Measurements from ENCODE around the gene RGS7. TPM values are rescaled to one million over a fixed set of nuclear protein-coding genes. Genes with fewer than 3 reads are reported as not detected.
"Not testable (repeated sequence)": the region's sequence is repeated elsewhere in the genome, so short reads cannot be mapped to it uniquely, and the experiment has no call there.

Gene RGS7
- total and polyA plus RNA-seq, 9 donors, result 0.05 to 0.25 (median 0.10) TPM; not detected in 5

GRCh38 chr1:240797050-240797449 is 560.0 kb downstream of the RGS7 start:
- WGBS (ENCODE audit: insufficient coverage), result no CpG with 5 or more reads among the region's 1 CpG
- no peak for DNase-seq
- Histone ChIP-seq H3K9me3 (replicated peaks; ENCODE audit: control insufficient read depth, low read depth, low read length) (no peaks in the 10 kb centered on the region), H3K4me1 (ENCODE audit: control insufficient read depth, insufficient read depth, low read length) (no peaks in the 10 kb centered on the region), H3K4me3 (ENCODE audit: low read length) (no peak overlapping the region), H3K27ac (ENCODE audit: low read length) (no peak overlapping the region), H3K36me3 (ENCODE audit: control insufficient read depth, insufficient read depth, low read length) (no peaks in the 10 kb centered on the region), H3K27me3 (ENCODE audit: control insufficient read depth, insufficient read depth, low read length) (no peaks in the 10 kb centered on the region)

- no peaks in the 10 kb centered on the region for H3K9me3 ChIP-seq (replicated peaks; ENCODE audit: control insufficient read depth, low read depth, low read length)
- WGBS (ENCODE audit: insufficient coverage), result 90% methylated on average over 2 of the region's 6 CpGs
- H3K4me1 ChIP-seq (ENCODE audit: control insufficient read depth, insufficient read depth, low read length), result no peaks in the 10 kb centered on the region
- no peak overlapping the region for H3K27ac ChIP-seq (ENCODE audit: low read length)
- DNase-seq, result no peak
- H3K27me3 ChIP-seq (ENCODE audit: control insufficient read depth, insufficient read depth, low read length), result no peaks in the 10 kb centered on the region
- no peaks in the 10 kb centered on the region for H3K36me3 ChIP-seq (ENCODE audit: control insufficient read depth, insufficient read depth, low read length)
- no peak overlapping the region for H3K4me3 ChIP-seq (ENCODE audit: low read length)
These were observed 562.8 kb downstream of the RGS7 start for GRCh38 chr1:240794046-240794843.

- no peaks in the 10 kb centered on the region for H3K27me3 ChIP-seq (ENCODE audit: control insufficient read depth, insufficient read depth, low read length)
- H3K9me3 ChIP-seq (replicated peaks; ENCODE audit: control insufficient read depth, low read depth, low read length), result no peaks in the 10 kb centered on the region
- no peaks in the 10 kb centered on the region for H3K36me3 ChIP-seq (ENCODE audit: control insufficient read depth, insufficient read depth, low read length)
- no peaks in the 10 kb centered on the region for H3K4me1 ChIP-seq (ENCODE audit: control insufficient read depth, insufficient read depth, low read length)
- no peak for DNase-seq
- no peak overlapping the region for H3K4me3 ChIP-seq (ENCODE audit: low read length)
- WGBS (ENCODE audit: insufficient coverage), result 83% methylated on average over 1 of the region's 5 CpGs
- H3K27ac ChIP-seq (ENCODE audit: low read length), result no peak overlapping the region
These were observed 564.0 kb downstream of the RGS7 start for GRCh38 chr1:240792915-240793529.

- Histone ChIP-seq H3K4me1 (ENCODE audit: control insufficient read depth, insufficient read depth, low read length) (no peaks in the 10 kb centered on the region), H3K27me3 (ENCODE audit: control insufficient read depth, insufficient read depth, low read length) (no peaks in the 10 kb centered on the region), H3K9me3 (replicated peaks; ENCODE audit: control insufficient read depth, low read depth, low read length) (no peaks in the 10 kb centered on the region), H3K36me3 (ENCODE audit: control insufficient read depth, insufficient read depth, low read length) (no peaks in the 10 kb centered on the region), H3K4me3 (ENCODE audit: low read length) (no peak overlapping the region), H3K27ac (ENCODE audit: low read length) (no peak overlapping the region)
- DNase-seq, result no peak
These were observed 566.1 kb downstream of the RGS7 start for GRCh38 chr1:240790856-240791255.

- no peaks in the 10 kb centered on the region for H3K36me3 ChIP-seq (ENCODE audit: control insufficient read depth, insufficient read depth, low read length)
- H3K9me3 ChIP-seq (replicated peaks; ENCODE audit: control insufficient read depth, low read depth, low read length), result no peaks in the 10 kb centered on the region
- no peak overlapping the region for H3K27ac ChIP-seq (ENCODE audit: low read length)
- no peak for DNase-seq
- no peaks in the 10 kb centered on the region for H3K4me1 ChIP-seq (ENCODE audit: control insufficient read depth, insufficient read depth, low read length)
- WGBS (ENCODE audit: insufficient coverage), result no CpG with 5 or more reads among the region's 1 CpG
- H3K4me3 ChIP-seq (ENCODE audit: low read length), result no peak overlapping the region
- no peaks in the 10 kb centered on the region for H3K27me3 ChIP-seq (ENCODE audit: control insufficient read depth, insufficient read depth, low read length)
These were observed 570.1 kb downstream of the RGS7 start for GRCh38 chr1:240786880-240787279.

- H3K4me1 ChIP-seq (ENCODE audit: control insufficient read depth, insufficient read depth, low read length), result no peaks in the 10 kb centered on the region
- H3K9me3 ChIP-seq (replicated peaks; ENCODE audit: control insufficient read depth, low read depth, low read length), result no peaks in the 10 kb centered on the region
- DNase-seq, result no peak
- H3K27ac ChIP-seq (ENCODE audit: low read length), result no peak overlapping the region
- no peak overlapping the region for H3K4me3 ChIP-seq (ENCODE audit: low read length)
- no peaks in the 10 kb centered on the region for H3K36me3 ChIP-seq (ENCODE audit: control insufficient read depth, insufficient read depth, low read length)
- no peaks in the 10 kb centered on the region for H3K27me3 ChIP-seq (ENCODE audit: control insufficient read depth, insufficient read depth, low read length)
- no CpG with 5 or more reads among the region's 2 CpGs for WGBS (ENCODE audit: insufficient coverage)
These were observed 572.2 kb downstream of the RGS7 start for GRCh38 chr1:240784776-240785175.

- not testable (repeated sequence) for H3K4me1 ChIP-seq (ENCODE audit: control insufficient read depth, insufficient read depth, low read length); H3K9me3 ChIP-seq (replicated peaks; ENCODE audit: control insufficient read depth, low read depth, low read length); H3K36me3 ChIP-seq (ENCODE audit: control insufficient read depth, insufficient read depth, low read length); H3K27ac ChIP-seq (ENCODE audit: low read length); DNase-seq; H3K27me3 ChIP-seq (ENCODE audit: control insufficient read depth, insufficient read depth, low read length); H3K4me3 ChIP-seq (ENCODE audit: low read length)
- 40% methylated on average over 3 of the region's 7 CpGs for WGBS (ENCODE audit: insufficient coverage)
These were observed 573.3 kb downstream of the RGS7 start for GRCh38 chr1:240783728-240784137.

- Histone ChIP-seq H3K9me3 (replicated peaks; ENCODE audit: control insufficient read depth, low read depth, low read length) (no peaks in the 10 kb centered on the region), H3K27ac (ENCODE audit: low read length) (no peak overlapping the region), H3K4me1 (ENCODE audit: control insufficient read depth, insufficient read depth, low read length) (no peaks in the 10 kb centered on the region), H3K4me3 (ENCODE audit: low read length) (no peak overlapping the region), H3K36me3 (ENCODE audit: control insufficient read depth, insufficient read depth, low read length) (no peaks in the 10 kb centered on the region), H3K27me3 (ENCODE audit: control insufficient read depth, insufficient read depth, low read length) (no peaks in the 10 kb centered on the region)
- DNase-seq, result no peak
- 14% methylated on average over 1 of the region's 2 CpGs for WGBS (ENCODE audit: insufficient coverage)
These were observed 580.8 kb downstream of the RGS7 start for GRCh38 chr1:240776237-240776636.

- Histone ChIP-seq H3K27me3 (ENCODE audit: control insufficient read depth, insufficient read depth, low read length) (no peaks in the 10 kb centered on the region), H3K4me3 (ENCODE audit: low read length) (no peak overlapping the region)
- DNase-seq, result no peak
These were observed 584.9 kb downstream of the RGS7 start for GRCh38 chr1:240772131-240772530.

GRCh38 chr1:240771450-240771849 is 585.6 kb downstream of the RGS7 start:
- Histone ChIP-seq H3K9me3 (replicated peaks; ENCODE audit: control insufficient read depth, low read depth, low read length) (no peaks in the 10 kb centered on the region), H3K4me1 (ENCODE audit: control insufficient read depth, insufficient read depth, low read length) (no peaks in the 10 kb centered on the region), H3K27me3 (ENCODE audit: control insufficient read depth, insufficient read depth, low read length) (no peaks in the 10 kb centered on the region), H3K27ac (ENCODE audit: low read length) (no peak overlapping the region), H3K4me3 (ENCODE audit: low read length) (no peak overlapping the region), H3K36me3 (ENCODE audit: control insufficient read depth, insufficient read depth, low read length) (no peaks in the 10 kb centered on the region)
- WGBS (ENCODE audit: insufficient coverage), result 91% methylated on average over 15 of the region's 16 CpGs
- no peak for DNase-seq

More at GRCh38 chr1:240772131-240772530, 584.9 kb downstream of the RGS7 start:
- WGBS (ENCODE audit: insufficient coverage), result no CpG with 5 or more reads among the region's 3 CpGs
- Histone ChIP-seq H3K27ac (ENCODE audit: low read length) (no peak overlapping the region), H3K4me1 (ENCODE audit: control insufficient read depth, insufficient read depth, low read length) (no peaks in the 10 kb centered on the region), H3K36me3 (ENCODE audit: control insufficient read depth, insufficient read depth, low read length) (no peaks in the 10 kb centered on the region), H3K9me3 (replicated peaks; ENCODE audit: control insufficient read depth, low read depth, low read length) (no peaks in the 10 kb centered on the region)
